ENCODE data around the gene GYG1.

The GYG1 gene

GRCh38 chr3:148953094-148953493 lies 38.2 kb upstream of the GYG1 start:
- TF ChIP-seq CTCF (IDR thresholded peaks at IDR 0.05; ENCODE audit: borderline replicate concordance, insufficient read depth, low read depth, low read length) = no peak
- H3K4me3 ChIP-seq (ENCODE audit: low read depth, low read length) = no peak overlapping the region

- no peak overlapping the region for H3K4me3 ChIP-seq (ENCODE audit: low read depth, low read length)
- no peak for TF ChIP-seq CTCF (IDR thresholded peaks at IDR 0.05; ENCODE audit: borderline replicate concordance, insufficient read depth, low read depth, low read length)
Measured at GRCh38 chr3:148954981-148955380, 36.4 kb upstream of the GYG1 start.

- TF ChIP-seq CTCF (IDR thresholded peaks at IDR 0.05; ENCODE audit: borderline replicate concordance, insufficient read depth, low read depth, low read length) = peak; percentile 47; the same call in 1 of the 2 replicates
- H3K4me3 ChIP-seq (ENCODE audit: low read depth, low read length) = no peak overlapping the region
Measured at GRCh38 chr3:148955544-148956346, 35.6 kb upstream of the GYG1 start.

GRCh38 chr3:148957586-148957985 lies 33.8 kb upstream of the GYG1 start:
- TF ChIP-seq CTCF (IDR thresholded peaks at IDR 0.05; ENCODE audit: borderline replicate concordance, insufficient read depth, low read depth, low read length) = peak; percentile 40; the same call in 1 of the 2 replicates
- no peak overlapping the region for H3K4me3 ChIP-seq (ENCODE audit: low read depth, low read length)

GRCh38 chr3:148958696-148959095 lies 32.6 kb upstream of the GYG1 start:
- no peak for TF ChIP-seq CTCF (IDR thresholded peaks at IDR 0.05; ENCODE audit: borderline replicate concordance, insufficient read depth, low read depth, low read length)

GRCh38 chr3:148962513-148962912 lies 28.8 kb upstream of the GYG1 start:
- TF ChIP-seq CTCF (IDR thresholded peaks at IDR 0.05; ENCODE audit: borderline replicate concordance, insufficient read depth, low read depth, low read length) = no peak
- H3K4me3 ChIP-seq (ENCODE audit: low read depth, low read length) = no peak overlapping the region

More at GRCh38 chr3:148958696-148959095, 32.6 kb upstream of the GYG1 start:
- no peak overlapping the region for H3K4me3 ChIP-seq (ENCODE audit: low read depth, low read length)

GRCh38 chr3:148964809-148965208 lies 26.5 kb upstream of the GYG1 start:
- TF ChIP-seq CTCF (IDR thresholded peaks at IDR 0.05; ENCODE audit: borderline replicate concordance, insufficient read depth, low read depth, low read length) = no peak

More at GRCh38 chr3:148964809-148965208, 26.5 kb upstream of the GYG1 start:
- no peak overlapping the region for H3K4me3 ChIP-seq (ENCODE audit: low read depth, low read length)

Measured in GM12875 (cell line).